Right lobe of liver (tissue), 4 donors: ENCODE data around the gene KIF4B.

ENCODE experiments used
- POLR2A ChIP-seq: fragments of 450-650 bp; IDR thresholded peaks from one replicate; pipeline ENCODE4 v1.6.1; 2017; ENCODE audit warnings: antibody characterized with exemption, mild to moderate bottlenecking
- TF ChIP-seq, protein P1 (sequence below), 4 donors: fragments of 200-600 bp in 3 of 4; fragments of 450-650 bp in 1 of 4; IDR thresholded peaks; one replicate each; pipeline versions ENCODE4 v1.5.1 to v1.8.0; 2016 to 2022; ENCODE audit warnings: antibody characterized with exemption in 4 of 4, mild to moderate bottlenecking in 2 of 4
- donor health status: DM: no; HTN: no; CAD: no.
- donor health status: DM: no; HTN: no; CAD: no.
- donor health status: DM: no; HTN: yes; CAD: no.

DNA sequence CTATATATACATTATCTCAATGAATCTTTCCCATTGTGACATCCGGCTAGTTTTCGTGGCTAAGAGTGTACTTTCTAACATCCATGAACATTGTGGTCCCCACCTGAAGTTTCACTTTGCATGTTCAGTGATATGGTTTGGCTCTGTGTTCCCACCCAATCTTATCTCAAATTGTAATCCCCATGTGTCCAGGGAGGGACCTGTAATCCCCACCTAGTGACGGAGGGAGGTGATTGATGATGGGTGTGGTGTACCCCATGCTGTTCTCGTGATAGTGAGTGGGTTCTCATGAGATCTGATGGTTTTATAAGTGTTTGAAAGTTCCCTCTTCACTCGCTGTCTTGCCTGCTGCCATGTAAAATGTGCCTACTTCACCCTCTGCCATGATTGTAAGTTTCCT is 44.6 kb upstream of the KIF4B start:
- TF ChIP-seq, protein P1, sequence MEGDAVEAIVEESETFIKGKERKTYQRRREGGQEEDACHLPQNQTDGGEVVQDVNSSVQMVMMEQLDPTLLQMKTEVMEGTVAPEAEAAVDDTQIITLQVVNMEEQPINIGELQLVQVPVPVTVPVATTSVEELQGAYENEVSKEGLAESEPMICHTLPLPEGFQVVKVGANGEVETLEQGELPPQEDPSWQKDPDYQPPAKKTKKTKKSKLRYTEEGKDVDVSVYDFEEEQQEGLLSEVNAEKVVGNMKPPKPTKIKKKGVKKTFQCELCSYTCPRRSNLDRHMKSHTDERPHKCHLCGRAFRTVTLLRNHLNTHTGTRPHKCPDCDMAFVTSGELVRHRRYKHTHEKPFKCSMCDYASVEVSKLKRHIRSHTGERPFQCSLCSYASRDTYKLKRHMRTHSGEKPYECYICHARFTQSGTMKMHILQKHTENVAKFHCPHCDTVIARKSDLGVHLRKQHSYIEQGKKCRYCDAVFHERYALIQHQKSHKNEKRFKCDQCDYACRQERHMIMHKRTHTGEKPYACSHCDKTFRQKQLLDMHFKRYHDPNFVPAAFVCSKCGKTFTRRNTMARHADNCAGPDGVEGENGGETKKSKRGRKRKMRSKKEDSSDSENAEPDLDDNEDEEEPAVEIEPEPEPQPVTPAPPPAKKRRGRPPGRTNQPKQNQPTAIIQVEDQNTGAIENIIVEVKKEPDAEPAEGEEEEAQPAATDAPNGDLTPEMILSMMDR (IDR thresholded peaks at IDR 0.05) = no peak
- TF ChIP-seq POLR2A = no peak
